Peyer's patch (tissue), 4 donors: ENCODE data around the gene NOXA1. TPM values are rescaled to one million over a fixed set of nuclear protein-coding genes. Genes with fewer than 3 reads are reported as not detected.

Experiments
- DNase-seq, 3 donors: peaks; one replicate each; pipeline ENCODE4 v3.0.0-alpha.2; 2017 to 2019
- H3K27ac ChIP-seq, 4 donors: fragments of 200-600 bp; sonication (generic); one replicate each; pipeline ENCODE4 v1.5.1; 2016 to 2019
- H3K27me3 ChIP-seq, 2 donors: fragments of 200-600 bp; sonication (generic); one replicate each; pipeline ENCODE4 v1.5.1; 2019
- H3K36me3 ChIP-seq, 3 donors: fragments of 200-600 bp; sonication (generic); one replicate each; pipeline ENCODE4 v1.5.1; 2016 to 2019
- H3K4me1 ChIP-seq, 4 donors: fragments of 200-600 bp; sonication (generic); one replicate each; pipeline ENCODE4 v1.5.1; 2016 to 2019
- H3K4me3 ChIP-seq, 4 donors: fragments of 200-600 bp; sonication (generic); 1 replicate in 3 of 4; 2 replicates in 1 of 4; pipeline ENCODE4 v1.5.1; 2016 to 2019; ENCODE audit warnings: mild to moderate bottlenecking in 1 of 4
- H3K9me3 ChIP-seq, 4 donors: fragments of 200-600 bp; sonication (generic); one replicate each; pipeline ENCODE4 v1.5.1; 2016 to 2019; ENCODE audit warnings: mild to moderate bottlenecking in 1 of 4
- POLR2A ChIP-seq, 2 donors: fragments of 450-650 bp; IDR thresholded peaks; one replicate each; pipeline ENCODE4 v1.5.1; 2017; ENCODE audit warnings: antibody characterized with exemption in 2 of 2, mild to moderate bottlenecking in 2 of 2, moderate library complexity in 2 of 2
- total RNA-seq, 4 donors: library from RNA; depleted of rRNA; stranded (reverse); fragments of >200 nt; gene quantifications; one replicate each; pipeline ENCODE4 v1.1.0, GENCODE V29; 2016
- TF ChIP-seq, protein P1 (sequence below), 6 experiments: fragments of 450-650 bp in 4 of 6; fragments of 200-600 bp in 2 of 6; sonication (generic) in 1 of 6; IDR thresholded peaks; one replicate each; pipeline ENCODE4 v1.5.1; 2017 to 2019; ENCODE audit warnings: antibody characterized with exemption in 6 of 6, mild to moderate bottlenecking in 3 of 6, moderate library complexity in 1 of 6

NOXA1 gene
- total RNA-seq, 4 donors from 2014 or later = 28.2 to 37.3 (median 33.2) TPM

DNA sequence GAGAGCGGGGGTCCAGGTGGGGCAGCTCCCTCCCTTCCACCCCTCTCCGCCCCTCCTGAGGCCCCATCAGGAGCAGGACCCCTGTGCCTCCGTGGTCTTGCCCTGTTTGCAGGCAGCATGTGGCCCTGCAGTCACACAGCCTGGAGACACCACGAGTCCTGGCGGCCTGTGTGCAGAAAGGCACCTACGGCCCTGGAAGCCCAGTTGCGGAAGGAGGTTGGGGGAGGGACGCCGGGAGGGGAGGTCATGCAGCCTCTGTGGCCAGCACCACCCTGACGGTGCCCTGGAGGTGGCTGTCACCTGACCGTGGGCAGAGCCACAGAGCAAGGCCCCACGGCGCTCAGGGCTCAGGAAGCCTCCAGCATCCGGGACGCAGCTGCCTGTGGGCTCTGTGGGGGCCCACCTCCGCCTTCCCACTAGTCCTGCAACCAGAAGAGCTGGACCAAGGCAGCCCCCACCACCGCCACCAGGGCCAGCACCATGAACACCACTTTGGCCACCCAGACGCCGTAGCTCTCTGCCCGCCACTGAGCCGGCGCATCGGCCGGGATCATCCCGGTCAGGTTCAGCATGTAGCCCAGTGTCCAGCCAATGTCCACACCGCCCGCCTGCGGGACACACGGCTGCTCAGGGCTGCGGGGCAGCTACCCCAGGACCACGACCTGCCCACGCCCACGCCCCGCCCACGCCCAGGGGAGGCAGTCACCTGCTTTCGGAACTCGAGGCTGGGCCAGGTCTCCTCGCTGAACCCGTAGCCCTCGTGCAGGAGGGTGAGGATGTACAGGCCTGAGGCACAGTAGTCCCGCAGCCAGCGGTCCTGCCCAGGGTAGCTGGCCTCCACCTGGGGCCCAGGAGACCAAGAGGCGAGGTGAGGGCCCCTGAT, 11.5 kb downstream of the NOXA1 start:
- peak in 1 of 3 donors; percentile 59 for DNase-seq
- no peak for TF ChIP-seq POLR2A (IDR thresholded peaks at IDR 0.05)
- TF ChIP-seq, protein P1, sequence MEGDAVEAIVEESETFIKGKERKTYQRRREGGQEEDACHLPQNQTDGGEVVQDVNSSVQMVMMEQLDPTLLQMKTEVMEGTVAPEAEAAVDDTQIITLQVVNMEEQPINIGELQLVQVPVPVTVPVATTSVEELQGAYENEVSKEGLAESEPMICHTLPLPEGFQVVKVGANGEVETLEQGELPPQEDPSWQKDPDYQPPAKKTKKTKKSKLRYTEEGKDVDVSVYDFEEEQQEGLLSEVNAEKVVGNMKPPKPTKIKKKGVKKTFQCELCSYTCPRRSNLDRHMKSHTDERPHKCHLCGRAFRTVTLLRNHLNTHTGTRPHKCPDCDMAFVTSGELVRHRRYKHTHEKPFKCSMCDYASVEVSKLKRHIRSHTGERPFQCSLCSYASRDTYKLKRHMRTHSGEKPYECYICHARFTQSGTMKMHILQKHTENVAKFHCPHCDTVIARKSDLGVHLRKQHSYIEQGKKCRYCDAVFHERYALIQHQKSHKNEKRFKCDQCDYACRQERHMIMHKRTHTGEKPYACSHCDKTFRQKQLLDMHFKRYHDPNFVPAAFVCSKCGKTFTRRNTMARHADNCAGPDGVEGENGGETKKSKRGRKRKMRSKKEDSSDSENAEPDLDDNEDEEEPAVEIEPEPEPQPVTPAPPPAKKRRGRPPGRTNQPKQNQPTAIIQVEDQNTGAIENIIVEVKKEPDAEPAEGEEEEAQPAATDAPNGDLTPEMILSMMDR (IDR thresholded peaks at IDR 0.05) = no peak
- no peak overlapping the region for H3K27ac ChIP-seq
- peaks cover 0 to 37% (median 6%) of the 10 kb centered on the region in 4 donors for H3K4me1 ChIP-seq
- H3K27me3 ChIP-seq = no peaks in the 10 kb centered on the region
- H3K36me3 ChIP-seq = no peaks in the 10 kb centered on the region
- H3K4me3 ChIP-seq = no peak overlapping the region
- no peaks in the 10 kb centered on the region for H3K9me3 ChIP-seq

GRCh38 chr9:137435381-137435891, 12.2 kb downstream of the NOXA1 start:
- TF ChIP-seq, protein P1 (IDR thresholded peaks at IDR 0.05) = no peak
- TF ChIP-seq POLR2A (IDR thresholded peaks at IDR 0.05) = no peak
- H3K4me3 ChIP-seq = no peak overlapping the region
- H3K9me3 ChIP-seq = no peaks in the 10 kb centered on the region
- peaks cover 0 to 31% (median 4%) of the 10 kb centered on the region in 4 donors for H3K4me1 ChIP-seq
- peak overlapping the region in 1 of 4 donors; percentile 76 for H3K27ac ChIP-seq
- H3K27me3 ChIP-seq = no peaks in the 10 kb centered on the region
- no peaks in the 10 kb centered on the region for H3K36me3 ChIP-seq
- DNase-seq = peak in 1 of 3 donors; percentile 55

- TF ChIP-seq, protein P1 (IDR thresholded peaks at IDR 0.05) = no peak
- peak; percentile 40 to 78 for TF ChIP-seq POLR2A (IDR thresholded peaks at IDR 0.05)
- peak in 2 of 3 donors; percentile 89 for DNase-seq
- Histone ChIP-seq H3K9me3 (no peaks in the 10 kb centered on the region), H3K27ac (peak overlapping the region in 2 of 4 donors; percentile 24 to 76), H3K36me3 (no peaks in the 10 kb centered on the region), H3K4me1 (peaks cover 0 to 28% (median 4%) of the 10 kb centered on the region in 4 donors), H3K4me3 (peak overlapping the region in 2 of 4 donors; percentile 25 to 49), H3K27me3 (no peaks in the 10 kb centered on the region)
Measured at GRCh38 chr9:137435980-137436760, 13.0 kb downstream of the NOXA1 start.

DNA sequence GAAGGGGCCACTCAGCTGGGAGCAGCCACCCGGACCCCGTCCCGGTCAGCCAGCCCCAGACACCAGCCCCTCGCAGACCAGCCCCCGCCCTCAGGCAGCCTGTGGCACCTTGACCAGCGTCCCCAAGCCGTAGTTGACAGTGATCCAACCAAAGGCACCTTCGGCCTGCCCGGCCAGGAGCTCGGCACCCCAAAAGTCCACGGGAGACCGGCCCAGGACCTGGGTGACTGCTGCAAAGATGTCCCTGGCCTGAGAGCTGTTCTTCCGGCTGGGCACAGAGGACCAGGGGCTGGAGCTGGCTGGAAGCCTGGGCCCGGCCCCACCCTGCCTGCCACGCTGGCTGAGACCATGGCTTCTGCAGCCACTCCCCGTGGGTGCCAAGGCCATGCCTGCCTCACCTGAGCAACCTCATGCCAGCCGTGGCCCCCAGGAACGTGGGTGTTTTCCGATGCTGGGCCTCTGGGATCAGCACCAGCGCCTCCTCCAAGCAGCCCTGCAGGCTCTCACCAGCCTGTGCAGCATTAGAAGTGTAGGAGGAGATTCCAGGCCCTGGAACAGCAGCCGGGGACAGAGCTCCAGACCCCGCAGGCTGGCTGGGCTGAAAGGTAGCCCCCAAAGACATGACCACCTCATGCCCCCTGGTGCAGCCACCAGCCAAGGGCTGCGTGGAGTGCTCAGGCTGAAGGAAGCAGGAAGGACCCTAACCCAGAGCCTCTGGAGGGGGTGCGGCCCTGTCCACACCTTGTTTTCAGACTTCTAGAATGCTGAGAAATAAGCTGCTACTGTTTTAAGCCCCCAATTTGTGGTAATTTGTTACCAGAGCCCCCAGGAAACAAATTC, 13.8 kb downstream of the NOXA1 start:
- Histone ChIP-seq H3K27me3 (peaks cover 0 to 4% of the 10 kb centered on the region in 2 donors), H3K36me3 (no peaks in the 10 kb centered on the region), H3K4me1 (peaks cover 6 to 36% (median 6%) of the 10 kb centered on the region in 4 donors), H3K27ac (peak overlapping the region in 2 of 4 donors; percentile 24 to 76), H3K9me3 (no peaks in the 10 kb centered on the region), H3K4me3 (peak overlapping the region in 2 of 4 donors; percentile 25 to 49)
- no peak for DNase-seq
- no peak for TF ChIP-seq POLR2A (IDR thresholded peaks at IDR 0.05)
- TF ChIP-seq, protein P1 (IDR thresholded peaks at IDR 0.05) = no peak
